Liver (tissue), 9 donors: ENCODE measurements around the gene NOTCH1. TPM values are rescaled to one million over a fixed set of nuclear protein-coding genes. Genes with fewer than 3 reads are reported as not detected.

Source experiments
- DNase-seq: peaks from one replicate; pipeline ENCODE4 v3.0.0-alpha.2; 2017; ENCODE audit warnings: low spot score
- H3K27ac ChIP-seq, 2 donors: one replicate each; pipeline ENCODE4 v1.7.0; 2013; ENCODE audit warnings: inconsistent platforms in 2 of 2, low read length in 2 of 2, control low read depth in 1 of 2, low read depth in 1 of 2, mild to moderate bottlenecking in 1 of 2
- H3K27me3 ChIP-seq, 4 donors: one replicate each; pipeline versions ENCODE4 v1.6.1 to v1.7.0; 2013; ENCODE audit warnings: low read length in 3 of 4, inconsistent platforms in 1 of 4, mild to moderate bottlenecking in 1 of 4, moderate library complexity in 1 of 4; ENCODE audit not compliant: control insufficient read depth in 4 of 4, insufficient read depth in 4 of 4
- H3K36me3 ChIP-seq, 4 donors: one replicate each; pipeline versions ENCODE4 v1.6.1 to v1.7.0; 2013; ENCODE audit warnings: low read length in 3 of 4, mild to moderate bottlenecking in 3 of 4, low read depth in 1 of 4, moderate library complexity in 1 of 4; ENCODE audit not compliant: control insufficient read depth in 4 of 4, insufficient read depth in 3 of 4
- H3K4me1 ChIP-seq, 4 donors: one replicate each; pipeline versions ENCODE4 v1.6.1 to v1.7.0; 2013; ENCODE audit warnings: low read length in 3 of 4, mild to moderate bottlenecking in 3 of 4, moderate library complexity in 1 of 4; ENCODE audit not compliant: control insufficient read depth in 4 of 4, insufficient read depth in 4 of 4
- H3K4me3 ChIP-seq, 3 donors: one replicate each; pipeline versions ENCODE4 v1.6.1 to v1.7.0; 2013; ENCODE audit warnings: low read length in 3 of 3, control low read depth in 1 of 3, low read depth in 1 of 3, mild to moderate bottlenecking in 1 of 3
- H3K9ac ChIP-seq, 2 donors: one replicate each; pipeline ENCODE4 v1.7.0; 2013; ENCODE audit warnings: low read length in 2 of 2, mild to moderate bottlenecking in 2 of 2, moderate library complexity in 2 of 2, control low read depth in 1 of 2, low read depth in 1 of 2
- H3K9me3 ChIP-seq, 4 donors: one replicate each; pipeline versions ENCODE4 v1.6.1 to v1.7.0; 2013; ENCODE audit warnings: low read length in 3 of 4; ENCODE audit not compliant: control insufficient read depth in 4 of 4
- EGR1 ChIP-seq, 2 donors: IDR thresholded peaks; 2 replicates each; pipeline ENCODE4 v1.6.1; 2016 to 2018; ENCODE audit warnings: antibody characterized with exemption in 2 of 2, low read depth in 2 of 2
- HNF4A ChIP-seq, 2 donors: conservative IDR thresholded peaks; 2 replicates each; pipeline ENCODE4 v1.6.1; 2016; ENCODE audit warnings: antibody characterized with exemption in 2 of 2, mild to moderate bottlenecking in 2 of 2
- JUND ChIP-seq, 2 donors: IDR thresholded peaks; 2 replicates each; pipeline ENCODE4 v1.6.1; 2016; ENCODE audit warnings: antibody characterized with exemption in 2 of 2
- NR2F2 ChIP-seq: IDR thresholded peaks from 2 replicates; pipeline ENCODE4 v1.6.1; 2016; ENCODE audit warnings: antibody characterized with exemption
- RXRA ChIP-seq, 2 donors: IDR thresholded peaks; 2 replicates each; pipeline ENCODE4 v1.6.1; 2017 to 2018; ENCODE audit warnings: antibody characterized with exemption in 2 of 2, mild to moderate bottlenecking in 1 of 2
- SP1 ChIP-seq: IDR thresholded peaks from 2 replicates; pipeline ENCODE4 v1.6.1; 2018; ENCODE audit warnings: antibody characterized with exemption, mild to moderate bottlenecking
- TAF1 ChIP-seq: conservative IDR thresholded peaks from 2 replicates; pipeline ENCODE4 v1.6.1; 2016; ENCODE audit warnings: antibody characterized with exemption, mild to moderate bottlenecking
- YY1 ChIP-seq: IDR thresholded peaks from 2 replicates; pipeline ENCODE4 v1.6.1; 2016; ENCODE audit warnings: antibody characterized with exemption, mild to moderate bottlenecking
- WGBS: extraction: QIAGEN DNeasy Blood & Tissue Kit; methylation state at CpG from one replicate; pipeline ENCODE4 v1.1.7; 2013; 5-methylcytosine and 5-hydroxymethylcytosine counted together
- polyA plus RNA-seq, 2 donors: library from polyadenylated mRNA; stranded (reverse) in 1 of 2; unstranded in 1 of 2; fragments of 200-250 nt in 1 of 2; fragments of >200 nt in 1 of 2; fragmentation: Nextera tagmentation in 1 of 2; extraction: Ambion mirVana in 1 of 2; gene quantifications; one replicate each; pipeline versions ENCODE4 v1.2.1 to v1.2.3, GENCODE V29; 2013 to 2015
- total RNA-seq, 2 donors: library from RNA; depleted of rRNA; stranded (reverse); fragments of >200 nt; gene quantifications; one replicate each; pipeline ENCODE4 v1.2.3, GENCODE V29; 2014
- TF ChIP-seq, protein P1 (sequence below): IDR thresholded peaks from 2 replicates; pipeline ENCODE4 v1.6.1; 2016; ENCODE audit warnings: antibody characterized with exemption
- TF ChIP-seq, protein P2 (sequence below): IDR thresholded peaks from 2 replicates; pipeline ENCODE4 v1.6.1; 2016; ENCODE audit warnings: antibody characterized with exemption, mild to moderate bottlenecking
- TF ChIP-seq, protein P3 (sequence below): IDR thresholded peaks from 2 replicates; pipeline ENCODE4 v1.6.1; 2016; ENCODE audit warnings: antibody characterized with exemption
- TF ChIP-seq, protein P4 (sequence below): fragments of 150-350 bp; IDR thresholded peaks from 2 replicates; pipeline ENCODE4 v1.5.1; 2017; ENCODE audit warnings: improper control_type of control experiment, low read depth, low read length; ENCODE audit not compliant: missing input control
- donor health status: healthy.
- donor health status: healthy.
- donor health status: healthy.
- donor health status: healthy.
- donor health status: healthy.

The NOTCH1 gene
- total and polyA plus RNA-seq, 4 donors, result 2.4 to 22.3 (median 8.5) TPM

DNA sequence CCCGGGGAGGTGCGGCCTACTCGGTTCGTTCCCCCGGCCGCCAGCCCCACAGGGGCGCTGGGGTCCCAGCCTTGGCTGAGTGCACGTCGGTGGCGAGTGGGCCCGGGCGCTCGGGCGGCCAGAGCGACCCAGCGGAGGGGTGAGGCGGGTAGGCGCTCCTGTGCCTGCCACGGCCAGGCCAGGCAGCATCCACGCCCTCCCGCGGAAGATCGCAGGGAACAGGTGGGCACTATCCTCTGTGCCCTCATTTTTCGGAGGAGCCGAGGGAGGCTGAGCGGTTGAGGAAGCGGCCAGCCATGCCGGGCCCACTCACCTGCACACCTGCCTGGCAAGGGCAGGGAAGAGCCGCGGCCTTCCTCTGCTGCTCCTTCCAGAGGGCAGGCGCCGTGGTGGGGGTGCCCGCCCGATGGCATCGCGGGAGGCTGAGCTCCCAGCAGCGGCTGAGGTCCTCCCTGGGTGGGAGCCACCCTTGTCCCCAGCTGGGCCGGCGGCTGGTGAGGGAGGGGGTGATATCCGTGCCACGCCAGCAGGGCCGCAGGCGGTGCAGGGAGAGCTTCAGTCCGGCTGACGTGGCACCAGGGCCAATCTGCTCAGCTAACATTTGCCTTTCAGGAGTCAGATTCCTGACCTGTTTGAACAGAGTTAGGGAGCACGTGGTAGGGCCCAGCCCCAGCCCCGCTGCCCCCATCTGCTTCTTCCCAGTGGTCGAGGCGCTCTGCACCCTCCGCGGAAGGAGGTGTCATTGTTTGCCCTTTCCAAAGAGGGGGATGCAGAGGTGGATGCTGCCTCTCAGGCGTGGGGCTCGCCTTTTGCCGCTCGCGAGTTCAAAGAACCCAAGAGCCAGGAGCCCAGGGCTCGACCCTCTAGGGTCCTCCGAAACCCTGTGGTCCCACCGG, 61.4 kb downstream of the NOTCH1 start:
- Histone ChIP-seq H3K27ac (peak overlapping the region; percentile 96 to 100), H3K4me1 (peaks cover 17 to 62% (median 46%) of the 10 kb centered on the region in 4 donors), H3K9ac (peak overlapping the region; percentile 43 to 86), H3K4me3 (peak overlapping the region; percentile 70 to 82 (median 80)), H3K36me3 (peaks cover 0 to 4% (median under 1%) of the 10 kb centered on the region in 4 donors), H3K27me3 (no peaks in the 10 kb centered on the region), H3K9me3 (no peaks in the 10 kb centered on the region)
- WGBS, result 17% methylated on average over 59 of the region's 59 CpGs
- TF ChIP-seq RXRA (IDR thresholded peaks at IDR 0.05) (peak in 1 of 2 donors; percentile 3), EGR1 (IDR thresholded peaks at IDR 0.05; ENCODE audit: low read depth in 2 of 2) (no peak), YY1 (peak; percentile 44), TAF1 (peak; percentile 55), SP1 (peak; percentile 65), JUND (IDR thresholded peaks at IDR 0.05) (no peak), NR2F2 (no peak), HNF4A (conservative IDR thresholded peaks at IDR 0.05) (peak; percentile 49 to 59)
- TF ChIP-seq, protein P1, sequence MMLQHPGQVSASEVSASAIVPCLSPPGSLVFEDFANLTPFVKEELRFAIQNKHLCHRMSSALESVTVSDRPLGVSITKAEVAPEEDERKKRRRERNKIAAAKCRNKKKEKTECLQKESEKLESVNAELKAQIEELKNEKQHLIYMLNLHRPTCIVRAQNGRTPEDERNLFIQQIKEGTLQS, result no peak
- TF ChIP-seq, protein P2, sequence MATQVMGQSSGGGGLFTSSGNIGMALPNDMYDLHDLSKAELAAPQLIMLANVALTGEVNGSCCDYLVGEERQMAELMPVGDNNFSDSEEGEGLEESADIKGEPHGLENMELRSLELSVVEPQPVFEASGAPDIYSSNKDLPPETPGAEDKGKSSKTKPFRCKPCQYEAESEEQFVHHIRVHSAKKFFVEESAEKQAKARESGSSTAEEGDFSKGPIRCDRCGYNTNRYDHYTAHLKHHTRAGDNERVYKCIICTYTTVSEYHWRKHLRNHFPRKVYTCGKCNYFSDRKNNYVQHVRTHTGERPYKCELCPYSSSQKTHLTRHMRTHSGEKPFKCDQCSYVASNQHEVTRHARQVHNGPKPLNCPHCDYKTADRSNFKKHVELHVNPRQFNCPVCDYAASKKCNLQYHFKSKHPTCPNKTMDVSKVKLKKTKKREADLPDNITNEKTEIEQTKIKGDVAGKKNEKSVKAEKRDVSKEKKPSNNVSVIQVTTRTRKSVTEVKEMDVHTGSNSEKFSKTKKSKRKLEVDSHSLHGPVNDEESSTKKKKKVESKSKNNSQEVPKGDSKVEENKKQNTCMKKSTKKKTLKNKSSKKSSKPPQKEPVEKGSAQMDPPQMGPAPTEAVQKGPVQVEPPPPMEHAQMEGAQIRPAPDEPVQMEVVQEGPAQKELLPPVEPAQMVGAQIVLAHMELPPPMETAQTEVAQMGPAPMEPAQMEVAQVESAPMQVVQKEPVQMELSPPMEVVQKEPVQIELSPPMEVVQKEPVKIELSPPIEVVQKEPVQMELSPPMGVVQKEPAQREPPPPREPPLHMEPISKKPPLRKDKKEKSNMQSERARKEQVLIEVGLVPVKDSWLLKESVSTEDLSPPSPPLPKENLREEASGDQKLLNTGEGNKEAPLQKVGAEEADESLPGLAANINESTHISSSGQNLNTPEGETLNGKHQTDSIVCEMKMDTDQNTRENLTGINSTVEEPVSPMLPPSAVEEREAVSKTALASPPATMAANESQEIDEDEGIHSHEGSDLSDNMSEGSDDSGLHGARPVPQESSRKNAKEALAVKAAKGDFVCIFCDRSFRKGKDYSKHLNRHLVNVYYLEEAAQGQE, result peak; percentile 46
- TF ChIP-seq, protein P3, sequence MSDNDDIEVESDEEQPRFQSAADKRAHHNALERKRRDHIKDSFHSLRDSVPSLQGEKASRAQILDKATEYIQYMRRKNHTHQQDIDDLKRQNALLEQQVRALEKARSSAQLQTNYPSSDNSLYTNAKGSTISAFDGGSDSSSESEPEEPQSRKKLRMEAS, result peak; percentile 51
- peak; percentile 49 for DNase-seq

DNA sequence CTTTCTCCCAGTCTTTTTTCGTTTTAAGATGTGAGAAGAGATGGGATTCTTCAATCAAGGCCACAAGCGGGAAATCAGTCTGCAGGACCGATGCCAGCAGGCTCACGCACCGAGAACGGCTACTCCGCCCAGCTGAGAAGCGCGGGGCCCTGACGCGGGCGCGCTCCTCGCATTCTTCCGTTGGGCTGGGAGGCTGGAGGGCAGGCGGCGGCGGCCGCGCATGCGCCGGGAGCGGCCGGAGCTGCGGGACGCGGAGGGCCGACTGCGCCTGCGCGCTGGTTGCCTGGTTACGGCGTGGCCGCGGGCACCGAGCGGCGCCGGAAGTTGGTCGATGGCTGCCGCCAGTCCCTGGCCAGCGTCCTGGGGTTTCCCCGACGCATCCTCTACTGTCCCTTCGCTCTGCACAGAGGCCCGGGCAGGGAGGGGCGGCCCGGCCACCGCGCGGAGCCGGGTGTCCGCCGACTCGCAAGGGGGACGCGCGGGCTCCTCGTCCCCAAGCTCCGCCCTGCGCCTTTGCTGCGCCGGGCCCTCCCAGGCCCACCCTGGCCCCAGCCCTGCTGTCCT, 62.2 kb downstream of the NOTCH1 start:
- Histone ChIP-seq H3K9me3 (no peaks in the 10 kb centered on the region), H3K4me1 (peaks cover 17 to 58% (median 46%) of the 10 kb centered on the region in 4 donors), H3K4me3 (peak overlapping the region; percentile 72 to 82 (median 80)), H3K27ac (peak overlapping the region; percentile 96 to 100), H3K27me3 (no peaks in the 10 kb centered on the region), H3K9ac (peak overlapping the region; percentile 86 to 95), H3K36me3 (peaks cover 0 to 4% (median under 1%) of the 10 kb centered on the region in 4 donors)
- WGBS, result under 1% methylated on average over 63 of the region's 63 CpGs
- TF ChIP-seq EGR1 (IDR thresholded peaks at IDR 0.05; ENCODE audit: low read depth in 2 of 2), result no peak
- TF ChIP-seq, protein P4, sequence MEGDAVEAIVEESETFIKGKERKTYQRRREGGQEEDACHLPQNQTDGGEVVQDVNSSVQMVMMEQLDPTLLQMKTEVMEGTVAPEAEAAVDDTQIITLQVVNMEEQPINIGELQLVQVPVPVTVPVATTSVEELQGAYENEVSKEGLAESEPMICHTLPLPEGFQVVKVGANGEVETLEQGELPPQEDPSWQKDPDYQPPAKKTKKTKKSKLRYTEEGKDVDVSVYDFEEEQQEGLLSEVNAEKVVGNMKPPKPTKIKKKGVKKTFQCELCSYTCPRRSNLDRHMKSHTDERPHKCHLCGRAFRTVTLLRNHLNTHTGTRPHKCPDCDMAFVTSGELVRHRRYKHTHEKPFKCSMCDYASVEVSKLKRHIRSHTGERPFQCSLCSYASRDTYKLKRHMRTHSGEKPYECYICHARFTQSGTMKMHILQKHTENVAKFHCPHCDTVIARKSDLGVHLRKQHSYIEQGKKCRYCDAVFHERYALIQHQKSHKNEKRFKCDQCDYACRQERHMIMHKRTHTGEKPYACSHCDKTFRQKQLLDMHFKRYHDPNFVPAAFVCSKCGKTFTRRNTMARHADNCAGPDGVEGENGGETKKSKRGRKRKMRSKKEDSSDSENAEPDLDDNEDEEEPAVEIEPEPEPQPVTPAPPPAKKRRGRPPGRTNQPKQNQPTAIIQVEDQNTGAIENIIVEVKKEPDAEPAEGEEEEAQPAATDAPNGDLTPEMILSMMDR, result no peak
- DNase-seq, result peak; percentile 96
